ENCODE results near the gene FABP1.

Gene FABP1

DNA sequence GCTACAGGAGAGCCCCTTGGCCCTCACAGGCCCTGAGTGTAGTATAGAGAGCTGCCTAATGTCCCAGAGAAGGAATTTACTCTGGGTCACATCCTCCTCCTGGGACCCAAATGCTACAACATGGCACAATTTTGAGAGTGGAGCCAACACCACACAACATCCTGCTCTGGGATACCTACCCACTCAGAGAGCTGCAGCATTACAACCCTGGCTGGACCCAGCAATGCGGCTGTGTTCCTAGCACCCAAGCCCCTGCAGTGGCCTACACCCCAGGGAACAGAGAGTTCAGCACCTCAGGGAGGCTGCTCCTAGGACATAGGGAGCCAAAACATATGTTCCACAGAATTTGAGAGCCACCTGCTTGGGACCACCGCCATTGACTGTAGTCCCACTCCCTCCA is 19.3 kb upstream of the FABP1 start:
- no peak for DNase-seq (ENCODE audit: low spot score)
- TF ChIP-seq, protein P1, sequence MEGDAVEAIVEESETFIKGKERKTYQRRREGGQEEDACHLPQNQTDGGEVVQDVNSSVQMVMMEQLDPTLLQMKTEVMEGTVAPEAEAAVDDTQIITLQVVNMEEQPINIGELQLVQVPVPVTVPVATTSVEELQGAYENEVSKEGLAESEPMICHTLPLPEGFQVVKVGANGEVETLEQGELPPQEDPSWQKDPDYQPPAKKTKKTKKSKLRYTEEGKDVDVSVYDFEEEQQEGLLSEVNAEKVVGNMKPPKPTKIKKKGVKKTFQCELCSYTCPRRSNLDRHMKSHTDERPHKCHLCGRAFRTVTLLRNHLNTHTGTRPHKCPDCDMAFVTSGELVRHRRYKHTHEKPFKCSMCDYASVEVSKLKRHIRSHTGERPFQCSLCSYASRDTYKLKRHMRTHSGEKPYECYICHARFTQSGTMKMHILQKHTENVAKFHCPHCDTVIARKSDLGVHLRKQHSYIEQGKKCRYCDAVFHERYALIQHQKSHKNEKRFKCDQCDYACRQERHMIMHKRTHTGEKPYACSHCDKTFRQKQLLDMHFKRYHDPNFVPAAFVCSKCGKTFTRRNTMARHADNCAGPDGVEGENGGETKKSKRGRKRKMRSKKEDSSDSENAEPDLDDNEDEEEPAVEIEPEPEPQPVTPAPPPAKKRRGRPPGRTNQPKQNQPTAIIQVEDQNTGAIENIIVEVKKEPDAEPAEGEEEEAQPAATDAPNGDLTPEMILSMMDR (IDR thresholded peaks at IDR 0.05; ENCODE audit: extremely low read depth, missing control alignments) = no peak

DNA sequence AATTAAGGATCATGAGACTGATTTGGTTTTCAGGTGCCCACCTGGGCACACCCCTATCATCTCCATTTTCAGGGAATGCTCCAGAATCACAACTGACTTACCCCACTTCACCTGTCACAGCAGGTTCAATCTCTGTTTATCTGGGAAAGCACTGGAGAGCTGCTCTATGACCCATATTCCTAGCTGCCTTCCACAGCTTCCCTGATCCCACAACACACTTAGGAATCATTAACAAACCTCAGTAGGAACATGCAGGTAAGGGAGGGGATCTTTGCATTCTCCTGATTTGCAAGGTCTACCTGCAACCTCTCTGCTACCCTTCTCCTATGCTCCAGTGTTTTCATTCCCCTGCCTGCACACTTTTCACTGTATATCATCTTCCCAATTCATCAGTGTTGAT is 18.7 kb upstream of the FABP1 start:
- TF ChIP-seq, protein P1 (IDR thresholded peaks at IDR 0.05; ENCODE audit: extremely low read depth, missing control alignments) = no peak
- no peak for DNase-seq (ENCODE audit: low spot score)

DNA sequence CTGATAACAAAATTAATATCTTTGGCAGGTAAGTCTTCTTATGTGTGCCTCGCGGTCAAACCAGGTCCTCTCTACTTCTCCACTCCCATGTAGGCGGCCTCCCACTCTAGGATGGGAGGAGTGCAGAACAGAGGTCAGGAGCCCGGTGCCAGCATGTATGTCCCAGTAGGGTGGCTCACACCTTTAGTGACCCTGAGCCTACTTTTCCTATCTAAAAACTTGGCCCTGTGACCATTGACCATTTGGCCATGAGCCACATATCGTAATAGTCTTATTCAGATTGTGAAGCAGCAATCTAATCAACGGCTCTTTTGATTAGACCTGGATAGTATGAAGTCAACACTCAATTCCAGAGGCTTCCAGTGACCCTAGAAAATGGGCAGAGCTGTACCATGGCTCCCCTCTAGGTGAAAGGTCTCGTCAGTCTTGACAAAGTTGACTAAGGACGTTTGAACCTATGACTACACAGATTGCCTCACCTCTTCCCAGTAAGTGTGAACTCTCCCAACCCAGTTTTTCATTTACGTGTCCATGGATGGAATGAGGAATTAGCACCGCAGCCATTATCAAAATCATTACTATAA is 17.1 kb upstream of the FABP1 start:
- DNase-seq (ENCODE audit: low spot score) = no peak

DNA sequence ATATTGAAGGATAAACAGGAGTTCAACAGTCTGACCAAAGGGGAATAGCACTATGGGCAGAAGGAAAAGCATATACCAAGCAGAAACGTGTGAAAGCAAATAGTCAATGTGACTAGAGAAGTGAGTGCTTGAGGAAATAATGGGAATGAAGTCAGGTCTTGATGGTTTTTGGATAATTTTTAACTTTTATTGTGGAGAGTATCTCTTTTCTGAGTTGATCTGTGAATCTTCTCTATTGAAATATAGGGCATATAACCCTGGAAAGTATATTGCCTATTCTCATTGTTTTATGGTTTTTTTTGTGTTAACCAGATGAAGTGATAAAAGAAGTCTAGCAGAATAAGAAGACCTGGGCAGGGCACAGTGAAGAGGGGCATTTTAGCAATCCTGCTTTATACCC is 16.4 kb upstream of the FABP1 start:
- DNase-seq (ENCODE audit: low spot score) = no peak
- TF ChIP-seq, protein P1 (IDR thresholded peaks at IDR 0.05; ENCODE audit: extremely low read depth, missing control alignments) = no peak

More for the DNA sequence above, 17.1 kb upstream of the FABP1 start:
- TF ChIP-seq, protein P1 (IDR thresholded peaks at IDR 0.05; ENCODE audit: extremely low read depth, missing control alignments) = no peak

DNA sequence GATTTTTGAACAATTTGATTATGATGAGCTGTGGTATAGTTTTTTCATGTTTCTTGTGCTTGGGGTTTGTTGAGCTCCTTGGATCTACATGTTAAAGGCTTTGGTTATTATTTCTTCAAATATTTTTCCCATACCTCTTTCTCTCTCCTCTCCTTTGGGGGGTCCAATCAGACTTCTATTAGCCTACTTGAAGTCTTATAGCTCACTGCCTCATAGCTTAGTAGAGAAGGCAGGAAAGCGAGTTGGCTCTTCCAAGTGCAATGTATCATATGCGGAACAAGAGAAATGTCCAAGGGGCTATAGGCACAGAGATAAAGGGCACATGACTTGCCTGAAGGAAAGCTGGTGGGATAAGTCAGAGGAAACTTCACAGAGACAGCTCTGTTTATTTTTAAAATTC is 14.1 kb upstream of the FABP1 start:
- TF ChIP-seq, protein P1 (IDR thresholded peaks at IDR 0.05; ENCODE audit: extremely low read depth, missing control alignments) = no peak

DNA sequence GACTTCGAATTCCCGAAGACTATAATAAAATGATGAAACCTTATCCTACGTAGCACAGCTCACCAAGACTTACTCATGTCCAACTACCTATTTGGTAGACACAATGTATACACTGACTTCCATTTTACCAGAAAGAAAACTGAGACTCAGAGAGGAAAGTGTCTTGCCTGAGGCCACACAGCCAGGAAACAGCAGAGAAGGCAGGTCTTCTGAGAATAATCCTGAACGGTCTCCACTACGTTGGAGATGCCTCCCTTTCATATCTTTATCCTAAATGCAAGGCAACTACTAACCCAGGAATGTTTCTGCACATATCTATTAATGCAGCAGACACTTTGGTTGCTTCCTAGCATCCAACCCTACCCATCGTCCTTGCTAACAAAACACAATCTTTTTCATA is 11.9 kb upstream of the FABP1 start:
- TF ChIP-seq, protein P1 (IDR thresholded peaks at IDR 0.05; ENCODE audit: extremely low read depth, missing control alignments) = no peak
- DNase-seq (ENCODE audit: low spot score) = no peak

More for the DNA sequence above, 14.1 kb upstream of the FABP1 start:
- no peak for DNase-seq (ENCODE audit: low spot score)

DNA sequence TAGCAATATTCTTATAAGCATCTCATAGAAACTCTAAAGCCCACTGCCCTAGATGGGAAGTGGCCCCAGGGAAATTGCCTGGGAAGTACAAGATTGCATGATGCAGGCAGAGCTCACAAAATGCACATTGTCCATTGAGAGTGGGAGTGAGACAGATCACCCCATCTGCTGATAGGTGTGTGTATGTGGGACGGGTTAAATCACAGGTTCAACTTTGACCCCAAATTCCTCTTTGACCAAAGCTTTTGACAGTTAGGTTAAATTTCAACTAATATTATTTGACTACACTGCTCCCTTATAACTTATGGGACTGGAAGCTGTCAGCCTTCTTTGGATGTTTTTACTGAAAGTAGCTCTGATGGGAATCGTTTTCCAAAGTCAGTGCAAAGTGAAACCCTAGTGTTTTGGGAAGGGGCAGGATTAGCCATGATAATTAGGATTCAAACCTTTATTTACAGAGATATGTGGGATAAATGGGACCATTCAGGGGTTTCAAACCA is 11.4 kb upstream of the FABP1 start:
- DNase-seq (ENCODE audit: low spot score) = no peak
- TF ChIP-seq, protein P1 (IDR thresholded peaks at IDR 0.05; ENCODE audit: extremely low read depth, missing control alignments) = no peak
